H9 (cell line): ENCODE data around the gene TMEM163. TPM values are rescaled to one million over a fixed set of nuclear protein-coding genes. Genes with fewer than 3 reads are reported as not detected.

Experiments used
- DNase-seq: peaks from one replicate; pipeline ENCODE4 v3.0.0-alpha.2; 2017
- H2AFZ ChIP-seq: one replicate; pipeline ENCODE4 v1.6.1; 2013; ENCODE audit warnings: mild to moderate bottlenecking, low read length, control low read depth, moderate library complexity
- H2AK5ac ChIP-seq: 2 replicates; pipeline ENCODE4 v1.6.1; 2013; ENCODE audit warnings: low read length, control low read depth, mixed read lengths; ENCODE audit not compliant: insufficient read length
- H2BK120ac ChIP-seq: one replicate; pipeline ENCODE4 v1.6.1; 2013; ENCODE audit warnings: low read depth, mild to moderate bottlenecking, low read length, control low read depth, inconsistent platforms; ENCODE audit not compliant: poor library complexity, severe bottlenecking
- H2BK12ac ChIP-seq: 2 replicates; pipeline ENCODE4 v1.6.1; 2013; ENCODE audit warnings: low read length, control low read depth, mixed read lengths, low read depth; ENCODE audit not compliant: insufficient read length
- H2BK15ac ChIP-seq: 2 replicates; pipeline ENCODE4 v1.6.1; 2013; ENCODE audit warnings: low read depth, low read length, control low read depth
- H2BK20ac ChIP-seq: one replicate; pipeline ENCODE4 v1.6.1; 2013; ENCODE audit warnings: low read depth, mild to moderate bottlenecking, low read length, control low read depth, inconsistent platforms; ENCODE audit not compliant: poor library complexity, severe bottlenecking
- H2BK5ac ChIP-seq: 2 replicates; pipeline ENCODE4 v1.6.1; 2013; ENCODE audit warnings: low read length, control low read depth, mixed read lengths; ENCODE audit not compliant: insufficient read length
- H3K14ac ChIP-seq: 2 replicates; pipeline ENCODE4 v1.6.1; 2013; ENCODE audit warnings: low read length, control low read depth; ENCODE audit not compliant: insufficient read depth
- H3K18ac ChIP-seq: 2 replicates; pipeline ENCODE4 v1.6.1; 2013; ENCODE audit warnings: low read depth, mild to moderate bottlenecking, mixed read lengths, low read length, control low read depth; ENCODE audit not compliant: insufficient read length
- H3K23ac ChIP-seq: 2 replicates; pipeline ENCODE4 v1.6.1; 2013; ENCODE audit warnings: low read length, control low read depth, mixed read lengths, low read depth; ENCODE audit not compliant: insufficient read length
- H3K23me2 ChIP-seq: 2 replicates; pipeline ENCODE4 v1.6.1; 2013; ENCODE audit warnings: low read depth, mild to moderate bottlenecking, mixed read lengths, low read length, control low read depth; ENCODE audit not compliant: insufficient read length, poor library complexity, severe bottlenecking
- H3K27ac ChIP-seq: 2 replicates; pipeline ENCODE4 v1.5.1; 2013; ENCODE audit warnings: low read length, control low read depth, mixed read lengths, low read depth; ENCODE audit not compliant: insufficient read length
- H3K27me3 ChIP-seq: 2 replicates; pipeline ENCODE4 v1.6.1; 2013; ENCODE audit warnings: low read length, control low read depth, inconsistent platforms; ENCODE audit not compliant: insufficient read depth
- H3K4ac ChIP-seq: 2 replicates; pipeline ENCODE4 v1.6.1; 2013; ENCODE audit warnings: low read depth, mild to moderate bottlenecking, control low read depth, inconsistent platforms, low read length, moderate library complexity
- H3K4me1 ChIP-seq: 2 replicates; pipeline ENCODE4 v1.6.1; 2013; ENCODE audit warnings: low read length, control low read depth, inconsistent platforms; ENCODE audit not compliant: insufficient read depth
- H3K4me2 ChIP-seq: 2 replicates; pipeline ENCODE4 v1.6.1; 2013; ENCODE audit warnings: low read length, control low read depth, mixed read lengths; ENCODE audit not compliant: insufficient read length, insufficient read depth
- H3K56ac ChIP-seq: 2 replicates; pipeline ENCODE4 v1.6.1; 2013; ENCODE audit warnings: low read depth, mild to moderate bottlenecking, mixed read lengths, low read length, control low read depth; ENCODE audit not compliant: insufficient read length
- H3K79me1 ChIP-seq: 2 replicates; pipeline ENCODE4 v1.6.1; 2013; ENCODE audit warnings: low read depth, mild to moderate bottlenecking, moderate library complexity, low read length, control low read depth, inconsistent platforms; ENCODE audit not compliant: insufficient read depth, poor library complexity, severe bottlenecking
- H3K79me2 ChIP-seq: 2 replicates; pipeline ENCODE4 v1.6.1; 2013; ENCODE audit warnings: low read length, control low read depth, inconsistent platforms; ENCODE audit not compliant: insufficient read depth
- H3K9ac ChIP-seq: 2 replicates; pipeline ENCODE4 v1.6.1; 2013; ENCODE audit warnings: low read length, control low read depth, mixed read lengths; ENCODE audit not compliant: insufficient read length; ENCODE audit errors: extremely low read depth
- H3K9me3 ChIP-seq: one replicate; pipeline ENCODE4 v1.6.1; 2013; ENCODE audit warnings: low read depth, low read length, inconsistent platforms; ENCODE audit not compliant: control insufficient read depth
- H3T11ph ChIP-seq: one replicate; pipeline ENCODE4 v1.6.1; 2013; ENCODE audit warnings: mild to moderate bottlenecking, low read length, control low read depth, inconsistent platforms
- H4K20me1 ChIP-seq: one replicate; pipeline ENCODE4 v1.6.1; 2013; ENCODE audit not compliant: control insufficient read depth, insufficient read length, insufficient read depth
- H4K5ac ChIP-seq: 2 replicates; pipeline ENCODE4 v1.6.1; 2013; ENCODE audit warnings: low read depth, mild to moderate bottlenecking, mixed read lengths, low read length, control low read depth; ENCODE audit not compliant: insufficient read length
- H4K8ac ChIP-seq: replicated peaks from 2 replicates; pipeline ENCODE4 v1.6.1; 2013; ENCODE audit warnings: low read length, control low read depth, mixed read lengths, low read depth; ENCODE audit not compliant: insufficient read length
- H4K91ac ChIP-seq: 2 replicates; pipeline ENCODE4 v1.6.1; 2013; ENCODE audit warnings: low read depth, mild to moderate bottlenecking, moderate library complexity, mixed read lengths, low read length, control low read depth; ENCODE audit not compliant: insufficient read length
- H3K27ac Mint-ChIP-seq, 3 experiments: 2 replicates in 2 of 3; 3 replicates in 1 of 3; pipeline ENCODE4 v1.8.0; 2020 to 2021; ENCODE audit warnings: mixed read lengths in 3 of 3, mild to moderate bottlenecking in 1 of 3, moderate library complexity in 1 of 3
- H3K27me3 Mint-ChIP-seq: 2 replicates; pipeline ENCODE4 v1.8.0; 2021; ENCODE audit warnings: low read depth, mild to moderate bottlenecking, moderate library complexity, mixed read lengths
- H3K36me3 Mint-ChIP-seq, 3 experiments: 2 replicates in 2 of 3; 3 replicates in 1 of 3; pipeline ENCODE4 v1.8.0; 2020 to 2021; ENCODE audit warnings: low read depth in 3 of 3, mixed read lengths in 3 of 3; ENCODE audit not compliant: insufficient read depth in 1 of 3
- H3K4me1 Mint-ChIP-seq, 2 experiments: 2 replicates each; pipeline ENCODE4 v1.8.0; 2020; ENCODE audit warnings: mixed read lengths in 2 of 2
- H3K4me3 Mint-ChIP-seq, 2 experiments: 2 replicates in 1 of 2; 3 replicates in 1 of 2; pipeline ENCODE4 v1.8.0; 2020 to 2021; ENCODE audit warnings: mild to moderate bottlenecking in 2 of 2, mixed read lengths in 2 of 2, moderate library complexity in 1 of 2
- H3K9me3 Mint-ChIP-seq, 2 experiments: 2 replicates in 1 of 2; 3 replicates in 1 of 2; pipeline ENCODE4 v1.8.0; 2020; ENCODE audit warnings: mild to moderate bottlenecking in 2 of 2, mixed read lengths in 2 of 2, moderate library complexity in 1 of 2
- CTCF ChIP-seq: fragments of 200-600 bp; sonication (generic); conservative IDR thresholded peaks from 3 replicates; pipeline ENCODE4 v1.8.0; 2021; ENCODE audit warnings: antibody characterized with exemption, mild to moderate bottlenecking
- WGBS: extraction: QIAGEN DNeasy Blood & Tissue Kit; methylation state at CpG from one replicate; pipeline ENCODE4 v1.1.7; 2013; ENCODE audit warnings: missing lambda C conversion rate, low lambda C conversion rate, mixed read lengths; ENCODE audit not compliant: insufficient read length; ENCODE audit errors: extremely low coverage; 5-methylcytosine and 5-hydroxymethylcytosine counted together
- total RNA-seq: library from RNA; stranded (reverse); gene quantifications from 2 replicates; pipeline ENCODE4 v1.2.1, GENCODE V29; 2021

Gene TMEM163
- total RNA-seq, 1 experiment from 2014 or later: 0.39 TPM

- Histone ChIP-seq H2BK12ac (no peak overlapping the region), H3K23me2 (no peaks in the 10 kb centered on the region), H3K79me1 (no peaks in the 10 kb centered on the region), H4K5ac (no peak overlapping the region), H2BK15ac (no peak overlapping the region), H4K91ac (no peak overlapping the region), H2BK120ac (no peak overlapping the region), H2AK5ac (no peak overlapping the region), H3K27ac (no peak overlapping the region), H3K23ac (no peak overlapping the region), H3K4me2 (no peak overlapping the region), H4K20me1 (no peaks in the 10 kb centered on the region), H3K18ac (no peak overlapping the region), H3K9me3 (no peaks in the 10 kb centered on the region), H3K4ac (no peak overlapping the region), H3K9ac (no peak overlapping the region), H4K8ac (no peak overlapping the region), H3T11ph (no peak overlapping the region), H3K4me1 (no peaks in the 10 kb centered on the region), H3K79me2 (no peaks in the 10 kb centered on the region), H2AFZ (no peak overlapping the region), H3K14ac (no peak overlapping the region), H3K27me3 (no peaks in the 10 kb centered on the region), H3K56ac (no peak overlapping the region), H2BK20ac (no peak overlapping the region), H2BK5ac (no peak overlapping the region)
- peaks cover 11% of the 10 kb centered on the region in 2 experiments for H3K4me1 Mint-ChIP-seq
- DNase-seq: no peak
- H3K9me3 Mint-ChIP-seq: no peaks in the 10 kb centered on the region
- TF ChIP-seq CTCF: no peak
- H3K27ac Mint-ChIP-seq: 0 out of 7 replicates have a peak overlapping the region, but pooled peaks of 1 of the 3 experiments have one; percentile 31
- peaks cover 4 to 5% (median 4%) of the 10 kb centered on the region in 3 experiments; a peak in 5 of 7 replicates for H3K36me3 Mint-ChIP-seq
- no peak overlapping the region for H3K4me3 Mint-ChIP-seq
- no CpG with 5 or more reads among the region's 3 CpGs for WGBS
- H3K27me3 Mint-ChIP-seq: no peaks in the 10 kb centered on the region; the same call in 1 of the 2 replicates
These were observed 310.4 kb downstream of the TMEM163 start for GRCh38 chr2:134408386-134408785.
